ENCODE results near the gene DHX16.
"Not testable (repeated sequence)": the region's sequence is repeated elsewhere in the genome, so short reads cannot be mapped to it uniquely, and the experiment has no call there.

DHX16 gene

DNA sequence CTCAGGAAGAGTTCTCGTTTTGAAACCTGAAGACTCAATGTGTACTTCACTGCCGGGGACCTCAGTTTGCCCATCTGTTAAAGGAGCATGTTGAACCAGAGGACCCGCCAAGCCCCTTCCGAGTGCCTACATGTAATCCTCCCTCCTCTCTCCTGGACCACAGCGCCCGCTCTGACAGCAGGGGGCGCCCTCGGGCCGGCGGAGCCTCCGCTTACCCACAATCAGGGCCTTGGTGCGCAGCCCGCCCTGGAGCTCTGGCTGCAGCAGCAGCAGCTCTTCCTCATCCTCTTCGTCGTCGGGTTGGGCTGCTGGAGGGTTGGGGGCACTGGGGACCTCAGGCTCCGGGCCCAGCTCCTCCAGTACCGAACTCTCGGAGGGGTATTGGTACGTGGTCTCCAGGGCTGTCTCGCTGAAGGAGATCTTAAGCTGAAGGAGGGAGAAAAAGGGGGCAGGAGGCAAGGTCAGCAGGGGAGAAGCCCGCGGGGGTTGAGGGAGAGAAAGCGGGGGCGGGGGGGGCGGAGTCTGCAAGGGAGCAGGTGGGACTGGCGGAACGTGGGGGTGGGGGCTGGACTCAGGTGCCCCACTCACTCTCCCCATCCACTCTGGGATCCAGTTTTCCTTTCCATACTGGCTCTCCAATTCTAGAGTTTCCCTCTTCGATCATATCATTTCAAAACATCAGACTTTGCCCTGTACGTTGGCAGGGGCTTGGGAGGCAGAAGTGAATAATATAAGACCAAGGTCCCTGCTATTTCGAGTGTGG is 6.3 kb upstream of the DHX16 start:
- DNase-seq, result peak; percentile 53

DNA sequence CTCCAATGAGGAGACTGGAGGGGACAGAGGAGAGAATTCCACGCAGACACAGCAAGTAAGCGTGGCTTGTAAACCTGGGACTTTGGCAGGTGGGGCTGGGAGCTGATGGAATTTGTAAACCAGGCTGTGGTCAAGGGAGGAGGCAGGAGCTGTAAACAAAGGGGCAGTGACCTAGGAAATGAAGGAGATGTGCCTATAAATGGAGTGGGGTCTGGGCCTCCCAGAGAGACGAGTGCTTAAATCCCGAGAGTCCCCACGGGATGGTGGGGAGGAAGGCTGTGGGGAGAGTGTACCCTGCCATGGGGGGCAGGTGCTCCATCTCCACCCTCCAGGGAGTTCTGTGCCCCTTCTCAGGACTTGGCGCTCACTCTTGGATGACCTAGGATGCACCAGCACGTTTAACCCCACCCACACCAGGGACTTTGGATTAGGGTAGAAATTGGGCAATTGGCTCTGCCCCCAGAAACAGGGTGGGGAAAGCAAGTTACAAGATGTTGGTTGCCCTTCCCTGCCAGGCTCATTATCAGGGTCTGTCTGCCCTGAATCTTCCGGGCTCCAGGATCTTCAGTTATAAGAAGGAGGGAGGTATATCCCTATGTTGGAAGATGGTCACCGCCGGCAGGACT is 4.0 kb upstream of the DHX16 start:
- no peak for DNase-seq

GRCh38 chr6:30670760-30671527 is 1.9 kb downstream of the DHX16 start:
- no peak for DNase-seq

- not testable (repeated sequence) for DNase-seq
These were observed 6.5 kb downstream of the DHX16 start for GRCh38 chr6:30666300-30666699.

DNA sequence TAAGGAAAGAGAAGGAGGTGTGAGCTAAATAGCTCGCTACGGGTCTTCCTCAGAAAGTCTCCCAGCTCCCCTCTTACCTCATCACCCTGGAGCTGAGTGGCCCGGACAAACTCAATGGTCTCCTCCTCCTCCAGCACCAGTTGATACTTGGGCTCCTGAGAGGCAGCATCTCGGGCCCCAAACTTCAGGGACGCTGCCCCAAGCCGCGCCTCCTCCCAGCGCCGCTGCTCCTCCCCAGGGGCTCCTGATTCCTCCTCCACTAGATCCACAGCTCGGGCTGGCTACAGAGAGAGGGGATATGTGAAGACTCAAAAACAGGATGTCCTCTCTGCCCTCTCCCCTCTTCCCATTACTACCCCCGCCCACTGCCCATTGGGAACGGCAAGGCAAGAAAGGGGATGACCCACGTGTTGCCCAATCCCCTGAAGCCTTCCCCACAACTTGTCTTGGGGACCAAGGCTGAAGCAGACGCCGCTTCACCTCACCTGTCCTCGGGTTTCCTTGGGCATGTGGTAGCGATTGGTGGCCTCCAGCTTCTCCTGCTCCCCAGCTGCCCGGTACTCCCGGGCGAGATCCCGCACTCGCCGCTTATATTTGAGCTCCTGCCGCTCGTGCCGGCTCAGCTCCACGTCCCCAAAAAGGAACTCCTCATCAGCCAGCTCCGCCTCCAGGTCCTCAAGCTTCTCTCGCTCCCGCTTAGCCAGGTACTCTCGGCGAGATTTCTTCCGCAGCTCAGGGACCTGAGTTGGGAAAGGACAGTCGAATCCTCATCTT is 7.6 kb downstream of the DHX16 start:
- no peak for DNase-seq

- not testable (repeated sequence) for DNase-seq
These were observed 14.9 kb downstream of the DHX16 start for GRCh38 chr6:30657922-30658321.

DNA sequence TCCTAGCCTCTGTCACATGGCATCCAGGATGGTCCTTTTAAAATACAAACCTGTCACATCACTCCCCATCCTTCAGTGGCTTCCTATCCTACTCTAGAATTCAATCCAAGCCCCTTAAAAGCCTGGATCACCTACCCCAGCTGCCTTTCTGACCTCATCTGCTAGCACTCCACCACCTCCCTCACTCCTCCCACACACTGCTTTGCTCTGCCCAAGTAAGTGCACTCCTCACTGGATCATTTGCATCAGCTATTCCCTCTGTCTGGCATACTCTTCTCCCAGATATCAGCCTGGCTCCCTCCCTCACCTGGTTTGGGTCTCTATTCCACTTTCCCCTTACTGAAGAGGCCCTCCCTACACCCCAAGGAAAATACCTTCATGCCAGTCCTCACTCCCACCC is 15.4 kb downstream of the DHX16 start:
- no peak for DNase-seq

GRCh38 chr6:30656513-30656912 is 16.3 kb downstream of the DHX16 start:
- DNase-seq, result no peak

- DNase-seq, result no peak
These were observed 17.1 kb downstream of the DHX16 start for GRCh38 chr6:30655743-30656094.

DNA sequence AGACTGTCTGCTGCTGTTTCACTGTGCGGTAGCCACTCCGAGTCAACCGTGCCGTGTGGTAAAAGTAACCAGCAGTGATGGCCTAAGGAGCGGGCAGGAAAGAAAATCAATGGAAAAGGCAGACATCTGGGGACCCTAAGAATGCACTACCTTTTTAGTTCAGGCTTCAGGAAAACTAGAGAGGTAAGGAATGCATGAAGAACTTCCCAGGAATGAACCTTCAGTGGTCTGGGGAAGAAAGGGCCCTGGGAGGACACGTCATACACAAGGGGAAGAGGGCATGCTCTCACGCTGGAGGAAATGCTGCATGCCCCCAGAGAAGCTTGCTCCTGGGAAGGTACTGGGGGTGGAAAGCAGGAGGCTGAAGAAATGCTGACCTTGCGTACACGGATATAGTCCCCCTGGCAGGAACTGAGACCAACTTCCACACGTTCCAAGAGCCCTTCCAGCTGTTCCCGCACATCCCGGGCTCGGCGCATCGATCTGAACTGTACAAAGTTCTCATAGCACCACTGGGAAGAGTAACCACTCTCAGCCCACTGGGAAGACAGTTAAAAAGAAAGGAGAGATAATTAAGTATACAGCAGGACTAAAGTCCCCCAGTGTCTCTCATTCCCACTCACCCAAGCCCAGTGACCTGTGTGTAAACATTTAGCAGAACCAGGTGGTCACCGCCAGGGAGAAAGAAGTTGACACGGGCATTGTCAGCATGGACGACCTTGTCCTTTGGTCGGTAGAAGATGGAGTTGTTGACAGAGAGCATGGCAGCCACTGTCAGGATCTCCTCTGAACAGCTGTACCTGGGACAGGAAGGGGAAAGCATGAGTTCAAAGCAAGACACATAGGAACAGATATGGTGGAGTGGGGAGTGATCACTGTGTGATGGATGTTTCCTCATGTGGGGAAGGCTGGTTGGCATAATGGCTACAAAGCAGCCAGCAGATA is 17.7 kb downstream of the DHX16 start:
- no peak for DNase-seq

DNA sequence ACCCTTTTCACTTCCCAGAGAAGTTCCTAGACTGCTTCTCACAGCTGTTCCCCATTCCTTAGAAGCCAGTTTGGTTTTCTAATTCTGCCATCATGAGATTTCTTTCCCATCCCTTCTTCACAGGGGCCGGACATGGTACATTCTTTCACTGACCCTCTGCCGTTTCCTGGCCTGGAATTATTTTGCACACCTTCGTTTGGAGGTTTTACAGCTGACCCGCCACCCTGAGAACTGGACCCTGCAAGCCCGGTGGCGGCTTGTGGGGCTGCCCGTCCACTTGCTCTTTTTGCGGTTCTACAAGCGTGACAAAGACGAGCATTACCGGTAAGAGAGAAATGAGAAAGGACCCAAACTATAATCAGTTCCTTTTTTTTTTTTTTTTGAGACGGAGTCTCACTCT is 21.7 kb downstream of the DHX16 start:
- DNase-seq, result no peak

GRCh38 chr6:30647242-30648116 is 25.3 kb downstream of the DHX16 start:
- peak; percentile 20 for DNase-seq

GRCh38 chr6:30646450-30647241 is 26.2 kb downstream of the DHX16 start, which contains the start of gene C6orf136:
Gene C6orf136, plus strand, starts transcription at chr6:30647133. Its CDS starts 99 bp downstream, at chr6:30647232.
- peak; percentile 81 for DNase-seq

DNA sequence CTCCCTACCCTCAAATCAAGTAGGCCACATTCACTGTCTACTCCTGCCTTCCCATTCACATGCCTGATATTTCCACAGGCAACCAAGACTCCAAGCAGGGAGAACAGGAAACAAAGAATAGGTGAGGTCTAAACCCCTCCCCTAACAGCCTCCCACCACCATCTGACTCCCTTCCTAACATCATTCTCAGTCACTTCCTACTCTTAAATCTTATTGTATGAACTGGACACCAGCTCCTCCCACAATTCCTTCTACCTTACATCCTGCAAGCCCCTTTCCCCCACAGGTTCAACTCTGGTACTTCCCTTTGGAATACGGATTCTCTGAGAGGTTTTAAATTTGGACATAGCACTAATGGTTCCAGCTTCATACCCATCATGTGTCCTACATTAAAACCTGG is 26.8 kb downstream of the DHX16 start:
- no peak for DNase-seq

DNA sequence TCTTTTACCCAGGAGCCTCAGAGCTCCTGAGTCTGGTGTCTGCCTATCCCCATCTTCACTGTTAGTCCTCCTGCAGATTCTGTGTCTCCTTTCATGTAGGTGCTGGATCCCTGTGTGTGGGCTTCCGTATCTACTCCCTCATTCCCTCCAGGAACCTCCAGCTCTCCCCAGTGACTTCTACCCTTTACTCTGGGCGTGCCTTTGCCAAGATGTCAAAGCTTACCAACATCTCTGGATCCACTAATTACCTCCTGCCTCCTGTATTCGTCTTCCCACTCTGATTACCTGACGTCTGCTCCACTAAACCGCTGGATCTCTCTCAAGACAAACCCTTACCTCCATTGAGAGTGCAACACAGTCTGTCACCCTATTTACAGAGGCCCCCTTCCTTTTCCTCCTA is 28.0 kb downstream of the DHX16 start:
- DNase-seq, result no peak

GRCh38 chr6:30643656-30644055 is 29.1 kb downstream of the DHX16 start:
- DNase-seq, result no peak

- DNase-seq, result no peak
These were observed 31.8 kb downstream of the DHX16 start for GRCh38 chr6:30641048-30641447.

DNA sequence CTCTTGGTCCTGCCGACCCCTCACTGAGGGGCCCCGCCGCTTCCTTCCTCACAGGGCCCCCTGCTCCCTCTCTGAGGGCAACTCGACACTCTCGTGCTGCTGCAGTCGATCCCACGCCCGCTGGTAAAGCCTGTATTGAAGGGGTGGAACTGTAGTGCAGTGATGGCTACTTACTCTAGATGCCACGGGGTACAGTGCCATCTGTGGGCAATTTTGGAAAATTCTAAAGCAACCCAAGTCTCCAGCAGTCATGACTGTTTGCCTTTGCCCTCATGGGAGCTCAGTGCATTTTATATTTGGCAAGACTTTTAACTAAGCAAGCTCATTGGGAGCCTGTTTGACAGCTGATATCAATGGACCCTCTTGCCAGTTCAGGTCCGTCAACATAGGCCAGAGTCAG is 32.3 kb downstream of the DHX16 start:
- no peak for DNase-seq

DNA sequence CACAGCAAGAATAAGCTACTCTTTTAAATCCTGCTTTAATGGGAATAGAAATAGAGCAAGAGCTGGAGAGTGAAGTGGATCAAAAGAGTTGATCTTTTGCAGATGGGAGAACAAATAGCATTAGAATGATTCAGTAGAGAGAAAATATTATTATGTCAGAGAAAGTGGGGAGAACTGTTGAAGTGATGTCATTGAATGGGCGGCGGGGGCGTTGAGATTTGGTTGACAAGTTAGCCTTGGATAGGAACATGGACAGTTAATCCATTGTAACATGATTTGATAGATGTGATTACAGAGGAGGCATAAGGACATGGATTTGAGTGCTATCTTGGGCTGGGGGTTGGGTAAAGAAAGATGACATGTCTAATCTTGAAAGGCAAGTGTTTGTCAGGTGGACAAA is 37.0 kb downstream of the DHX16 start:
- no peak for DNase-seq

Data from GF-D8 (cell line).